Peyer's patch (tissue), 4 donors: ENCODE results near the gene MAP2K5. TPM values are rescaled to one million over a fixed set of nuclear protein-coding genes. Genes with fewer than 3 reads are reported as not detected.

Experiments used
- DNase-seq, 3 donors: peaks; one replicate each; pipeline ENCODE4 v3.0.0-alpha.2; 2017 to 2019
- H3K27ac ChIP-seq, 4 donors: fragments of 200-600 bp; sonication (generic); one replicate each; pipeline ENCODE4 v1.5.1; 2016 to 2019
- H3K27me3 ChIP-seq, 2 donors: fragments of 200-600 bp; sonication (generic); one replicate each; pipeline ENCODE4 v1.5.1; 2019
- H3K36me3 ChIP-seq, 3 donors: fragments of 200-600 bp; sonication (generic); one replicate each; pipeline ENCODE4 v1.5.1; 2016 to 2019
- H3K4me1 ChIP-seq, 4 donors: fragments of 200-600 bp; sonication (generic); one replicate each; pipeline ENCODE4 v1.5.1; 2016 to 2019
- H3K4me3 ChIP-seq, 4 donors: fragments of 200-600 bp; sonication (generic); 1 replicate in 3 of 4; 2 replicates in 1 of 4; pipeline ENCODE4 v1.5.1; 2016 to 2019; ENCODE audit warnings: mild to moderate bottlenecking in 1 of 4
- H3K9me3 ChIP-seq, 4 donors: fragments of 200-600 bp; sonication (generic); one replicate each; pipeline ENCODE4 v1.5.1; 2016 to 2019; ENCODE audit warnings: mild to moderate bottlenecking in 1 of 4
- CTCF ChIP-seq, 6 experiments: fragments of 450-650 bp in 4 of 6; fragments of 200-600 bp in 2 of 6; sonication (generic) in 1 of 6; IDR thresholded peaks; one replicate each; pipeline ENCODE4 v1.5.1; 2017 to 2019; ENCODE audit warnings: antibody characterized with exemption in 6 of 6, mild to moderate bottlenecking in 3 of 6, moderate library complexity in 1 of 6
- POLR2A ChIP-seq, 2 donors: fragments of 450-650 bp; IDR thresholded peaks; one replicate each; pipeline ENCODE4 v1.5.1; 2017; ENCODE audit warnings: antibody characterized with exemption in 2 of 2, mild to moderate bottlenecking in 2 of 2, moderate library complexity in 2 of 2
- total RNA-seq, 4 donors: library from RNA; depleted of rRNA; stranded (reverse); fragments of >200 nt; gene quantifications; one replicate each; pipeline ENCODE4 v1.1.0, GENCODE V29; 2016

Gene MAP2K5
- total RNA-seq, 4 donors from 2014 or later = 14.0 to 50.3 (median 21.2) TPM

DNA sequence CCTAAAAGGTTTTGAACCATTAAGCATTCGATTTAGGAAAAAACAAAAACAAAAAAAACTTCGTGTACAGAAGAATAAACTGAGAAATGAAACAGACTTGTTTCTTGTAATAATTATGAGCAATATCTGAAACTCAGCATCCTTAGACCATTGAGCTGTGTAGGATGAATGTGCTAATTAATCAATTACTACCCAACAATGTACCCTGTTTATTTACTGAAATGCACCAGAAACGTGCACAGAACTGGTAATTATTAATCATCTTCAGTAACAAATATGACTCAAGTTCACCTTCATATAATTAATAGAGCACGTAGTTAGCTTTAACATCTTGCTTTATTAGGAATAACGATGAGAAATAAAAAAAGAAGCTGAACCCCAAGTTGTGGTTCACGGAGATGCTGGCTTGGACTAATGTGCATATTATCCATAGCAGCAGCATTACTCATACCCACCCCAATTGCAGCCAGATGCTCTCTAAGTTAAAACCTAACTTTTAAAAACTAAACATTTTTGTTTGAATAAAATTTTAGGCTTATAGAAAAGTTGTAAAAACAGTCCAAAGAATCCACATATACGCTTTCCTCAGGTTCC, 31.8 kb upstream of the MAP2K5 start:
- Histone ChIP-seq H3K36me3 (peaks cover 0 to 10% (median 0%) of the 10 kb centered on the region in 3 donors), H3K4me3 (no peak overlapping the region), H3K27me3 (no peaks in the 10 kb centered on the region), H3K27ac (no peak overlapping the region), H3K9me3 (no peaks in the 10 kb centered on the region), H3K4me1 (no peaks in the 10 kb centered on the region)
- no peak for DNase-seq
- TF ChIP-seq CTCF (IDR thresholded peaks at IDR 0.05) = no peak
- TF ChIP-seq POLR2A (IDR thresholded peaks at IDR 0.05) = no peak

GRCh38 chr15:67511606-67512005, 30.9 kb upstream of the MAP2K5 start:
- H3K27me3 ChIP-seq = no peaks in the 10 kb centered on the region
- H3K27ac ChIP-seq = no peak overlapping the region
- H3K4me1 ChIP-seq = no peaks in the 10 kb centered on the region
- peaks cover 0 to 10% (median 0%) of the 10 kb centered on the region in 3 donors for H3K36me3 ChIP-seq
- TF ChIP-seq POLR2A (IDR thresholded peaks at IDR 0.05) (no peak), CTCF (IDR thresholded peaks at IDR 0.05) (no peak)
- H3K9me3 ChIP-seq = no peaks in the 10 kb centered on the region
- DNase-seq = no peak
- H3K4me3 ChIP-seq = no peak overlapping the region

DNA sequence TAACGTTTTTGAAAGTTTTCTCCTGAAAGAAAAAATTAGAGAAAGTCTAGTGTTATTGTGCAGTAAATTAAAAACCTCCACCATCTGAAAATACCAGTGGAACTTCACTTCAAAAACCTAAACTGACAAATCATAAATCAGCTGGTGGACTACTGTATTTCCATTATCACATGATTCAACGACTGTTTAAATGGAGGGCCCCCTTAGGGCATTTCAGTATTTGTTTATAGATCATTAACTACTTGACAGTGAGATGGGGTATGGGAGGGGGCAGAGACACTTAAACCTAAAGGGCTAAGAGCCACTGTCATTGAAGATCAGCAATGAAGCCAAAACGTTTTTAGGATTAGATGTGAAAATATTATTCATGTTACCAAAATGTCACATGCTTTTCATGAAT, 30.4 kb upstream of the MAP2K5 start:
- DNase-seq = no peak
- no peaks in the 10 kb centered on the region for H3K9me3 ChIP-seq
- H3K4me1 ChIP-seq = no peaks in the 10 kb centered on the region
- H3K27ac ChIP-seq = no peak overlapping the region
- no peaks in the 10 kb centered on the region for H3K27me3 ChIP-seq
- no peak for TF ChIP-seq CTCF (IDR thresholded peaks at IDR 0.05)
- TF ChIP-seq POLR2A (IDR thresholded peaks at IDR 0.05) = no peak
- peaks cover 0 to 10% (median 0%) of the 10 kb centered on the region in 3 donors for H3K36me3 ChIP-seq
- no peak overlapping the region for H3K4me3 ChIP-seq

DNA sequence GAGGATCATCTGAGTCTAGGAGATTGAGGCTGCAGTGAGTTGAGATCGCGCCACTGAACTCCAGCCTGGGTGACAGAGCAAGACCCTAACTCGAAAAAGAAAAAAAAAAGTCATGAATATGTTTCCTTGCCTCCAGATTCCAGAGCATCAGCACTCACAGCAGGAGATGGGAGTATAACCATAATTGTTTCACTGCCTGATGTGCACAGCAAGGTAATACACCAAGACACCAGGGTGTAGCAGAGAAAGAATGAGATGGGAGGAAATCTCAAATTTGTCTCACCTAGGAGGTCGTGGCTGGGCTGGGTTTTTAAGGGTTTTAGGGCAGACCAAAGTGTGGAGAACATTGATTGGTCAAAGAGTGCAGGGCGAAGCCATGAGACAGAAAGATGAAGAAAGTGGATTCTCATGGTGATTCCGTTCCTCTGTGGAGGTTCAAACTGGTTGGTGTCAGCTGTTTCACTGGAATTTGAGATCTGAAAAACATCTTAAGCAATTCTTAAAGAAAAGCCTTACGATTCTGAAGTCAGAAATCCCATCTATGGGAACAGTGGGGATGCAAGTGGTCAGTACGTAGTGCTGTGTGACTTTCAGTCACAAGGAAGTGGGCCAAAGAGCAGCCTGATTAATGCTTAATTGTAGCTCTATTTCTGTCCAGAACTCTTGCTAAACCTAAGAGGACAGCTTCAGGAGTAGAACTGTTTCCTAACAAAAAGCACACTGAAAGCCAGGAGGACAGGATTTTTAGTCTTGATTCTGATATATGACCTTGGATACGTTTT, 29.4 kb upstream of the MAP2K5 start:
- no peaks in the 10 kb centered on the region for H3K27me3 ChIP-seq
- H3K4me1 ChIP-seq = no peaks in the 10 kb centered on the region
- H3K4me3 ChIP-seq = no peak overlapping the region
- H3K27ac ChIP-seq = no peak overlapping the region
- TF ChIP-seq CTCF (IDR thresholded peaks at IDR 0.05) (no peak), POLR2A (IDR thresholded peaks at IDR 0.05) (no peak)
- H3K9me3 ChIP-seq = no peaks in the 10 kb centered on the region
- peaks cover 0 to 10% (median 0%) of the 10 kb centered on the region in 3 donors for H3K36me3 ChIP-seq
- DNase-seq = no peak

DNA sequence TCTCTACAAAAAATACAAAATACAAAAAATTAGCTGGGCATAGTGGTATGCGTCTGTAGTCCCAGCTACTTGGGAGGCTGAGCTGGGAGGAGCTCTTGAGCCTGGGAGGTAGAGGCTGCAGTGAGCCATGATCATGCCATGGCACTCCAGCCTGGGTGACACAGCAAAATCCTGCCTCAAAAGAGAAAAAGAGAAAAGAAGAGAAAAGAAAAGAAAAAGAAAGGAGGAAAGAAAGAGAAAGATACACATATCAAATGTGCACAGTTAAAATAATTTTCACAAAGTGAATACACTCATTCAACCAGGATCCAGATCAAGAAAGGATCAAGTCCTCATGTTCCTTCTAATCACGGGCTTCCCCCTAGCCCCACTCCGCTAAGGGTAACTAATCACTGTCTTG, 27.4 kb upstream of the MAP2K5 start:
- H3K27me3 ChIP-seq = no peaks in the 10 kb centered on the region
- no peaks in the 10 kb centered on the region for H3K4me1 ChIP-seq
- H3K27ac ChIP-seq = no peak overlapping the region
- no peak for DNase-seq
- no peak overlapping the region for H3K4me3 ChIP-seq
- peaks cover 0 to 10% (median 0%) of the 10 kb centered on the region in 3 donors for H3K36me3 ChIP-seq
- no peaks in the 10 kb centered on the region for H3K9me3 ChIP-seq
- TF ChIP-seq POLR2A (IDR thresholded peaks at IDR 0.05) = no peak
- no peak for TF ChIP-seq CTCF (IDR thresholded peaks at IDR 0.05)
